HG02759 (cell line): ENCODE data around the gene LAMB3.
A peak's percentile ranks its signal among the peaks of the same experiment; 100 is the strongest.

Source experiments
- ATAC-seq: cut with Tn5 transposase; IDR thresholded peaks from one replicate; pipeline ENCODE4 v1.9.1; 2021; ENCODE audit warnings: mild to moderate bottlenecking, moderate library complexity; ENCODE audit not compliant: unreplicated experiment

LAMB3 gene

GRCh38 chr1:209634005-209634737 is 18.1 kb downstream of the LAMB3 start:
- ATAC-seq, result no peak

- no peak for ATAC-seq
Measured at GRCh38 chr1:209633335-209633997, 18.8 kb downstream of the LAMB3 start.

DNA sequence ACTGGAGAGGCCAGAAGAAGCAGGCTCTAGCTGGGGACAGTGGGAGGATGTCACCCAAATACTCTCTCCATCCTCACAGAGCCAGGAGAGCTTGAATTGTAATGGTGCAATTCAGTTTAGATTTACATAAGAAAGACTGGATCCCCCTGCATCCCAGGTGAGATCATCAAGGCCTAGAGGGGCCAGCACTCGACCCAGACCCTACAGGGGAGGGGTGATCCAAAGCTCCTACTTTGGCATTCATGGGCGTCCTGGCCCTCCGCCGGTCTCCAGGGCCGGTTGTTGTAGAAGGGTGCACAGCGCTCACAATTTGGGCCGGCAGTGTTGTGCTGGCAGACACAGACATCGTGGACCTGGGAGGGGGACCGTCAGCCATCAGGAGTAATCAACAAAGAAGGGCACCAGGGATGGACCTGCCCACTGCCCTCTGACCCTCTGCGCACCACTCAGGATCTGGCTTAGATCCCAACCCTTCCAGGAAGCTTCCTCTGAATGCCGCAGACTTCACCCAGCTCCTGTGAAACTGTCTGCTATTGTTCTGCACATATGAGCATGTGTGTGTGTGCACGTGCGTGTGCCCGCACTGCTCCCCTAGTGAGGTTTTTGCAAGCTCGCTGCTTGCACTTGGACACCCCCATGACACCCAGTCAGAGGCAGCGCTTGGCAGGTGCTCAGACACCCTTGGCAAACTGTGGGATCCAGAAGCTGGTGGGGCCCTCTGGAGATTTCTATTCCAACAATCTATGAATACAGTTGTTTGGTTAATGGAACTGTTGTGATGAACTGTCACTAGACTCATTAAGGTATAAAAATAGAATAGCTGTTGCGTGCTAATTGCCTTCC is 21.6 kb downstream of the LAMB3 start:
- ATAC-seq, result no peak

- ATAC-seq, result no peak
Measured at GRCh38 chr1:209629621-209630382, 22.4 kb downstream of the LAMB3 start.

- no peak for ATAC-seq
Measured at GRCh38 chr1:209628618-209629299, 23.5 kb downstream of the LAMB3 start.

GRCh38 chr1:209627732-209628196 is 24.5 kb downstream of the LAMB3 start:
- peak; percentile 85 for ATAC-seq

DNA sequence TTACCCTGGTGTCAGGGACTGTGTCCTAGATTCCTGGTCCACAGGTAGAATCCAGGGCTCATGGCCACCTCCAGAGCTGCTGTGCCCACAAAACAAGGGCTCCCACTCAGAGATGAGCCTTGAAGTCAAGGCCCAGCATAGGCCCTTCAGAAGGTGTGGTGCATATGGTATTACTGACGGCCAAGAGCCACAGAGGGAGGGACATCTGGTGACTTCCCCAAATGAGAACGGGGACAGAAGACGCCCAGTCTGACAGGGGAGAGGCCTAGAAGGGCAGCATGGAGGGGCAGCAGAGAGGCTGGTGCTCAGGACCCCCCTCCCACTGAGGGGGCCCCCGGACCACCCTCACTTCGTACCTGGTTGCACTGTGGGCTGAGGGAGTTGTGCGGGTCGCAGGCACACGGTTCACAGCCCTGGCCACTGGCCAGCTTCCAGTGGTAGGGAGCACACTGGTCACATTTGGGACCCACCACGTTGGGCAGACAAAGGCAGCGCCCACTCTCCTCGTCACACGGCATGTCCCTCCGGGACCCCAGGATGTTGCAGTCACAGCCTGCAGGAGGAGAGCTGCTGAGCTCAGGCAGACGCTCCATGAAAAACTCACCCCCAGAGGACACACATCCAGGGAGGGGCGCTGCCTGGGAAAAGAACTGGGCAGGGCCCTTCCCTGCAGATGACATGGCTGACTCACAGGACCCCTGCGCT is 25.0 kb downstream of the LAMB3 start:
- peak; percentile 14 for ATAC-seq

DNA sequence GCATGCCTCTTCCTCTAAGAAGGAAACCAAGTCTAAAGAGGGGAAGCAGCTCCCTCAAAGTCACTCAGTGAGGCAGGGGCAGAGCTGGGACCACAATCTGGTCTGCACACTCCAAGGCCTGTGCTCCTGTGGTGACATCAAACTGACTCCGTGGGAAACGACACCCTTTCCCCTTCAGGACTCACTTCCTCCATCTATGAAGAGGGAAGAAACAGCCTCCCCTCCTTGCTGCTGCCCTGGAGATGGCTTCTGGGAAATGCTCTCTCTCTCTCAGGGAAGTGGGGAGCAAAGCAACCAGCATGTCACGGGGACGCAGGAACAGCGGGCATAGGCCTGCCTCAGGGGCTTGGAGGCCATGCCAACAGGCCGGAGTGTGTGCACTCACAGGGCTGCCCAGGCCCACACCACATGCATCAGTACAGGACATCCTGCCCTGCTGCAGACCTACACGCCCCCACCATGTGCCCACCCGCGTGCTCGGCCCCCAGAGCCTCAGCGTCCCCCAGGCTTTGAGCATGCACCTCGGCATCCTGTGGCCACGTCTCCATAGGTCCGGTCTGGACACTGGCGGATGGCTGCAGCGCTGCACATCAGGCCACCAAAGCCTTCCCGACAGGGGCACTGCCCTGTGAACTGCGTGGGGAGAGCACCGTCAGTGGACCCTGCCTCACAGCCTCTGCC is 25.7 kb downstream of the LAMB3 start:
- no peak for ATAC-seq

- ATAC-seq, result no peak
Measured at GRCh38 chr1:209625791-209626285, 26.4 kb downstream of the LAMB3 start.

DNA sequence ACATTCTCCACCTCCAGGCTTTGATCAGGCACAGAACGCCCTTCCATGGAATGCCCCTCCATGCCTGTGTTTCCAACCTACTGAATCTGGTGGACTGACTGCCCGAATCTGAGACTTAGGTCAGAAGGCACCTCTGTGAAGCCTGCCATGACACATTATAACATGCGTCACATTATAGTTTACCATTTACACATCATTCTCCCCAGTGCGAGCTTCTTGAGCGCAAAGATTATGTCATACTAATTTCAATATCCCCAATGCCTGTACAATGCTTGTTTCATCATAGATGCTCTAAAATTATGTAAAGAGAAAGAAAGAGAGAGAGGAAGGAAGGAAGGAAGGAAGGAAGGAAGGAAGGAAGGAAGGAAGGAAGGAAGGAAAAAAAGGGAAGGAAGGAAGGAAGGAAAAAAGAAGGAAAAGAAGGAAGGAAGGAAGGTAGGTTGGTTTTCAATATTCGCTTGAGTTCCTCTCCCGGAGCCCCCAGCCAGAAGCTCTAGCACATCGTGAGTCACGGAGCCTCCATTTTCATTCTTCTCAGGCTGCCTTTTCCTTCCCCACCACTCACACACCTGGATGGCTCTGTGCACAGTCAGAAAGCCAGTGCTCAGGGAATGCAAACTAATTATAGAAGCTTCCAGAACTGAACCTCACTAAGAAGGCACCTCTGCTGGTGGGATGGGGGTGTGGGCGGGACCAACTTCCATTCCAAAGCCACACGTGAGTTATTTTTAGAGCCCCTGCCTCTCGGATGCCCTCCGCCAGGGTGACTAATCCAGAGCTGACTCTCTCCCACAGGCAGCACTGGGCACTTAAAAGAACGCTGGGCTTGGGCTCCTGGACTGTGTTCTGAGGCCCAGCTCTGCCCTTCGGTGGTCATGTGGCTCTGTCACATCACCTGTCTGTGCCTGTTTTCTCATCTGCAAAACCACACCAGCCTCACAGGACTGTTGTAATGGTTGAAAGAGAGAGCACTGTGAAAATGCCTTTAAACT is 27.4 kb downstream of the LAMB3 start:
- ATAC-seq, result no peak

DNA sequence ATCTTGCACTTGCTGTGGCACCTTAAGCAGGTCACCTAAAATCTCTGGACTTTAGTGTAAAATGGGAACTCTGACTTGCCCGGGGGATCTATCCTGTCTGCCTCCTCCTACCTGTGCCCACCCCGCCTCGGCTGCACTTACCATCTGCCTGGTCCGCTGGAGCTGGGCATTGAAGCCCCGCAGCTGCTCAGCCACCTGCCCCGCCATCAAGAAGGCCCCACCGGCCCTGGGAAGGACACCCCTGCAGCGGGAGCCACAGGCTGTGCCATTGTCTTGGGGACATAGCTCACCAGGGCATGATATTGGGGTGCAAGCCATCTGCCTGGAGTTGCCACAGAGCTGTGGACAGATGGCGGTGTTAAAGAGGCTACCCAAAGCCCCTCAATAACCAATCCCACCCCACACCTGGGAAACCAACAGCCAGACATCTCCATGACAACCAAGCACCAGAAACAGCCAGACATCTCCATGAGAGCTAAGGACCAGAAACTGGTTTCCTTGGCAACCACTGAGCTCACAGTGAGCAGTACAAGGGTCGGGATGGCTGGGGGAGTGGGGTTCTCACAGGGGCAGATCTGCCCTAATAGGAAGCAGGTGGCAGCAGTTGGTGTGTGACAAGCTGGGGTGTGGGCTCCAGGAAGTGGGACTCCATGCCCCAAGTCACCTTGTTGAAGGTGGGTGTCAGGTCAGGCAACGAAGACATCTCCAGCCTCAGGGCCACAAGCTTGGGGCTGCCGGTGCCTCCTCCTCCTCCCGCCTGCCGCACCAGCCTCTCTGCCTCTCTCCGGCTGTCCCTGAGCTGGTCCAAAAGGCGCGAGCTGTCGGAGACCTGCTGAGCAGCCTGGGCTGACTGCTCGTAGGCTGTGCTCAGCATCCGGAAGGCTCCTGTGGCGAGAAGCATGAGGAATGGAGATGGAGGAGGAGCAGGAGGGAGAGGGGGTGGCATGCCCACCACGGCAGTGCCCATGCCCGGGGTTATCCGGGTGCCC is 29.1 kb downstream of the LAMB3 start:
- ATAC-seq, result no peak

- ATAC-seq, result no peak
Measured at GRCh38 chr1:209621741-209622655, 30.2 kb downstream of the LAMB3 start.

DNA sequence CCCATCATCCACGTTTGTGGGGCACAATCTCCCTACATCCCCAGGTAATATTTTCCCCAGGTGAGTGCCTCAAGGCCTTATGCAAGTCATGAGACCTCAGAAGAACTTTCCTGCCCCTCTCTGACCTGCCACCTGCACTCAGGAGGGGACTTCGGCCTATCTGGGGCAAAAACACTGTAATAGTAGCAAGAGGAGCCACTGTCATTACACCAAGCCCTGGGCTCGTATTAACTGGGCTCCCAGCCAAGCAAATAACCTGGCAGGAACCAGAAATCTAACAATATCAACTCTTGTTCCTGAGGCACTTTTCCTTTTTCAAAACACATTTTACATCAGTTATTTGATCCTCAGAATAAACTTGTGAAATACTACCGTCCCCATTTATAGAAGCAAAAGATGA is 30.9 kb downstream of the LAMB3 start:
- ATAC-seq, result no peak

- ATAC-seq, result no peak
Measured at GRCh38 chr1:209620487-209620884, 31.7 kb downstream of the LAMB3 start.

DNA sequence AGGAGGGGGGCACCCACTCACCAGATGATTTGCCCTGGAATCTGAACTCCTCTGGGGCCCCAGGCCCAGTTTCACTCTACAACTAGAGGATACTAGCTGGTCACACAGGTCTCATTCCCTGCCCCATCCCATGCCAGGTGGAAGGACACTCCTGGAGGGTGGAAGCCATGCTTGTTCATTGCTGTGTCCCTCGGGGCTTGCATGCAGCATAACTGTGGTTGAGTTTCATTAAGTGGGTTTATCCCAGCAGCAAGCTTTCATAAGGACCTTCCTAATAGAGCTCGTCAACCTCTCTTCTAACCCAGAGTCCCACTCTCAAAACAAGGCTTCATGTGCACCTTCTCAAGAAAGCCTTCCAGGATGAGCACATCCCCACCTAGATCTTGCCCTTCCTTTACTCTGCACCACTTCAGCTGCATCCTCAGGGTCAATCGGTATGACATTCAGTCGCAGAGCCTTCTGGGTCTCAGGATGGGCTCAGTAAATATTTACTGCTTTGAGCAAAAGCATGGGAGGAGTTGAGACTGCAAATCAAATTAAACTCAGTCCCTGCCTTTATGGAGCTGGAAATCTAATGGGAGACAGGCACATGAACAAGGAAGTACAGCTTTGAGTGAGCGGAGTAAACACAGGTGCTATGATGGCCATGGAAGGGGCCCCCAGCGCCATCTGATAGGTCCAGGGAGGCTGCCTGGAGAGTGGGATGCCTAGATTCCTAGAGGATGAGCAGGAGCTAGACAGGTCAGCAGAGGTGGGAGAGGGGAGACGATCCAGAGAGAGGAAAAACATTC is 32.3 kb downstream of the LAMB3 start:
- no peak for ATAC-seq
